ENCODE measurements around the gene LRTM2. TPM values are rescaled to one million over a fixed set of nuclear protein-coding genes. Genes with fewer than 3 reads are reported as not detected.
A peak's percentile ranks its signal among the peaks of the same experiment; 100 is the strongest.

The LRTM2 gene
- total and polyA plus RNA-seq, 9 of the 15 experiments (the other 6 are each of a cell fraction or from before 2014, with no cell fraction given), result 0.09 TPM; not detected in 8

GRCh38 chr12:1814266-1814665 is 6.1 kb upstream of the LRTM2 start:
- intact Hi-C loops (cut with micrococcal nuclease) (loop anchor here (10.0 kb wide), 1 partner anchor 101 kb away; the partner anchor contains the start of gene CACNA2D4), in situ Hi-C loops (cut with MboI) (no loop called here)
- TF ChIP-seq POLR3A (IDR thresholded peaks at IDR 0.05; ENCODE audit: borderline replicate concordance, extremely low read depth, insufficient read depth, insufficient read length) (no peak), C11orf30 (IDR thresholded peaks at IDR 0.05; ENCODE audit: low read depth) (no peak), ETV5 (CRISPR knock-in tag; IDR thresholded peaks at IDR 0.05; ENCODE audit: low read depth) (no peak), TEAD4 (IDR thresholded peaks at IDR 0.05; ENCODE audit: low read length) (no peak), TEAD4 (CRISPR knock-in tag; IDR thresholded peaks at IDR 0.05; ENCODE audit: borderline replicate concordance) (no peak)
- H3K27ac ChIP-seq (ENCODE audit: extremely low read depth, low read depth, low read length), result no peak overlapping the region
- no peak overlapping the region for H2AFZ ChIP-seq (ENCODE audit: low read depth, low read length)
- no peaks in the 10 kb centered on the region for H3K9me1 ChIP-seq (ENCODE audit: control insufficient read depth, insufficient read depth, low read length)
- CTCF ChIA-PET (ENCODE audit: low intra/inter-chr PET ratio), result no interaction called here
- peaks cover 14 to 42% of the 10 kb centered on the region in 2 experiments; a peak in 4 of 5 replicates for H3K27me3 ChIP-seq (ENCODE audit: control insufficient read depth in 2 of 2, insufficient read depth in 2 of 2, low read length in 2 of 2)
- ATAC-seq (no peak), DNase-seq (ENCODE audit: extremely low read depth in 1 of 4, low spot score in 3 of 4) (no peak), FAIRE-seq (no peak)
- no peak overlapping the region for H3K4me3 ChIP-seq
- H3K79me2 ChIP-seq (ENCODE audit: control insufficient read depth, insufficient read depth, low read length), result no peaks in the 10 kb centered on the region
- H3K9ac ChIP-seq (ENCODE audit: insufficient read depth in 1 of 2, low read depth in 2 of 2, low read length in 2 of 2), result no peak overlapping the region
- H4K20me1 ChIP-seq (replicated peaks; ENCODE audit: control insufficient read depth, insufficient read depth, low read length), result no peaks in the 10 kb centered on the region; the same call in 1 of the 2 replicates
- no peaks in the 10 kb centered on the region for H3K36me3 ChIP-seq (ENCODE audit: control insufficient read depth, insufficient read depth, low read length)
- peaks cover 23 to 30% of the 10 kb centered on the region in 2 experiments for H3K4me1 ChIP-seq (replicated peaks in 1 of 2; ENCODE audit: control insufficient read depth in 2 of 2, insufficient read depth in 2 of 2, low read length in 2 of 2)
- H3K4me2 ChIP-seq (ENCODE audit: insufficient read depth, low read length), result no peak overlapping the region
- no TSS peak for BruUV-seq (replicated peaks)
- H3K9me3 ChIP-seq (replicated peaks; ENCODE audit: control insufficient read depth, insufficient read depth, low read depth, low read length), result no peaks in the 10 kb centered on the region
- 7% methylated on average over 5 of the region's 8 CpGs for WGBS (ENCODE audit: insufficient coverage, low coverage, missing lambda C conversion rate)
- POLR2A ChIA-PET, result no interaction called here

GRCh38 chr12:1815108-1815507 is 5.3 kb upstream of the LRTM2 start:
- TF ChIP-seq ZNF165 (CRISPR knock-in tag; IDR thresholded peaks at IDR 0.05; ENCODE audit: borderline replicate concordance) (no peak), PTTG1 (tag; IDR thresholded peaks at IDR 0.05; ENCODE audit: low read depth) (no peak), RBM25 (IDR thresholded peaks at IDR 0.05; ENCODE audit: low read depth, low read length, severe bottlenecking) (peak; percentile 41), ZFP36 (IDR thresholded peaks at IDR 0.05; ENCODE audit: low read depth, low read length, partially characterized antibody) (peak; percentile 35)
- H3K9me1 ChIP-seq (ENCODE audit: control insufficient read depth, insufficient read depth, low read length), result no peaks in the 10 kb centered on the region
- no peak overlapping the region for H3K4me2 ChIP-seq (ENCODE audit: insufficient read depth, low read length)
- no peak overlapping the region for H2AFZ ChIP-seq (ENCODE audit: low read depth, low read length)
- no peaks in the 10 kb centered on the region for H3K9me3 ChIP-seq (replicated peaks; ENCODE audit: control insufficient read depth, insufficient read depth, low read depth, low read length)
- ChIA-PET CTCF (ENCODE audit: low intra/inter-chr PET ratio) (no interaction called here), POLR2A (interaction anchor here (0.9 kb wide), 1 partner anchor 9 kb away, joined by 4 read pairs; no protein-coding TSS in a partner anchor)
- FAIRE-seq, result no peak
- H3K4me3 ChIP-seq, result no peak overlapping the region
- H3K4me1 ChIP-seq (replicated peaks in 1 of 2; ENCODE audit: control insufficient read depth in 2 of 2, insufficient read depth in 2 of 2, low read length in 2 of 2), result peaks cover 16 to 21% of the 10 kb centered on the region in 2 experiments
- 7% methylated on average over 3 of the region's 3 CpGs for WGBS (ENCODE audit: insufficient coverage, low coverage, missing lambda C conversion rate)
- no peaks in the 10 kb centered on the region for H3K79me2 ChIP-seq (ENCODE audit: control insufficient read depth, insufficient read depth, low read length)
- in situ Hi-C loops (cut with MboI), result no loop called here
- H3K27ac ChIP-seq (ENCODE audit: extremely low read depth, low read depth, low read length), result no peak overlapping the region
- no peak for DNase-seq (ENCODE audit: extremely low read depth in 1 of 4, low spot score in 3 of 4)
- intact Hi-C loops (cut with micrococcal nuclease), result loop anchor here (10.0 kb wide), 1 partner anchor 100 kb away; the partner anchor contains the start of gene CACNA2D4
- no peak for ATAC-seq
- no TSS peak for BruUV-seq (replicated peaks)
- H3K27me3 ChIP-seq (ENCODE audit: control insufficient read depth in 2 of 2, insufficient read depth in 2 of 2, low read length in 2 of 2), result peaks cover 22 to 50% of the 10 kb centered on the region in 2 experiments; a peak in 4 of 5 replicates
- no peak overlapping the region for H3K9ac ChIP-seq (ENCODE audit: insufficient read depth in 1 of 2, low read depth in 2 of 2, low read length in 2 of 2)
- H3K36me3 ChIP-seq (ENCODE audit: control insufficient read depth, insufficient read depth, low read length), result no peaks in the 10 kb centered on the region
- H4K20me1 ChIP-seq (replicated peaks; ENCODE audit: control insufficient read depth, insufficient read depth, low read length), result no peaks in the 10 kb centered on the region; the same call in 1 of the 2 replicates

All from K562 (cell line).